ENCODE results near the gene SP3.

GRCh38 chr2:173957517-173957916 lies 7.7 kb downstream of the SP3 start:
- TF ChIP-seq POLR2A (IDR thresholded peaks at IDR 0.05) (no peak), CTCF (IDR thresholded peaks at IDR 0.05) (no peak), POLR2AphosphoS5 (IDR thresholded peaks at IDR 0.05) (no peak)
